Measurements from ENCODE around the gene OSTM1. TPM values are rescaled to one million over a fixed set of nuclear protein-coding genes. Genes with fewer than 3 reads are reported as not detected.
A peak's percentile ranks its signal among the peaks of the same experiment; 100 is the strongest.

OSTM1 gene, protein sequence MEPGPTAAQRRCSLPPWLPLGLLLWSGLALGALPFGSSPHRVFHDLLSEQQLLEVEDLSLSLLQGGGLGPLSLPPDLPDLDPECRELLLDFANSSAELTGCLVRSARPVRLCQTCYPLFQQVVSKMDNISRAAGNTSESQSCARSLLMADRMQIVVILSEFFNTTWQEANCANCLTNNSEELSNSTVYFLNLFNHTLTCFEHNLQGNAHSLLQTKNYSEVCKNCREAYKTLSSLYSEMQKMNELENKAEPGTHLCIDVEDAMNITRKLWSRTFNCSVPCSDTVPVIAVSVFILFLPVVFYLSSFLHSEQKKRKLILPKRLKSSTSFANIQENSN
- 10 to 100 TPM; 14.0 to 16.3 TPM for total RNA-seq

GRCh38 chr6:108074359-108075144, at the start of gene OSTM1:
Gene OSTM1 (minus strand): TSS chr6:108074741. CDS start chr6:108074651, 90 bp downstream.
- POLR2A ChIA-PET: no interaction called here
- CTCF ChIA-PET: no interaction called here
- peak within 1 kb of the TSS; percentile 65 for H3K27ac Mint-ChIP-seq
- intact Hi-C loops (cut with micrococcal nuclease): loop anchor here (1.0 to 5.0 kb wide), 5 partner anchors 40 to 1308 kb away; partner anchors contain the start of genes AFG1L, CD164, SEC63 and SNX3
- H3K36me3 Mint-ChIP-seq: no peaks in the 10 kb centered on the region
- no peaks in the 10 kb centered on the region for H3K9me3 Mint-ChIP-seq
- H3K27me3 Mint-ChIP-seq: no peaks in the 10 kb centered on the region
- peak within 1 kb of the TSS; percentile 80 for H3K4me3 Mint-ChIP-seq
- peaks cover 24% of the 10 kb centered on the region for H3K4me1 Mint-ChIP-seq (ENCODE audit: low read depth)
- peak; percentile 95 for DNase-seq

- no peaks in the 10 kb centered on the region for H3K9me3 Mint-ChIP-seq
- ChIA-PET POLR2A (no interaction called here), CTCF (interaction anchor here (0.8 to 1.3 kb wide), 3 partner anchors 10 to 44 kb away, joined by 3 read pairs; no protein-coding TSS in a partner anchor)
- peaks cover 9% of the 10 kb centered on the region for H3K4me1 Mint-ChIP-seq (ENCODE audit: low read depth)
- no peak overlapping the region for H3K27ac Mint-ChIP-seq
- intact Hi-C loops (cut with micrococcal nuclease): no loop called here
- no peak overlapping the region for H3K4me3 Mint-ChIP-seq
- no peaks in the 10 kb centered on the region for H3K36me3 Mint-ChIP-seq
- DNase-seq: no peak
- peaks cover 78% of the 10 kb centered on the region for H3K27me3 Mint-ChIP-seq
Measured at GRCh38 chr6:108123946-108124345, 49.4 kb upstream of the OSTM1 start.

- intact Hi-C loops (cut with micrococcal nuclease): no loop called here
- Mint-ChIP-seq H3K4me1 (ENCODE audit: low read depth) (peaks cover 13% of the 10 kb centered on the region), H3K27me3 (peaks cover 78% of the 10 kb centered on the region), H3K4me3 (no peak overlapping the region), H3K9me3 (no peaks in the 10 kb centered on the region), H3K36me3 (no peaks in the 10 kb centered on the region), H3K27ac (no peak overlapping the region)
- ChIA-PET POLR2A (no interaction called here), CTCF (interaction anchor here (0.8 to 1.3 kb wide), 3 partner anchors 9 to 44 kb away, joined by 3 read pairs; no protein-coding TSS in a partner anchor)
- DNase-seq: no peak
Measured at GRCh38 chr6:108123481-108123929, 49.0 kb upstream of the OSTM1 start.

- DNase-seq: no peak
- Mint-ChIP-seq H3K27me3 (peaks cover 81% of the 10 kb centered on the region), H3K36me3 (no peaks in the 10 kb centered on the region), H3K4me3 (no peak overlapping the region), H3K9me3 (no peaks in the 10 kb centered on the region), H3K4me1 (ENCODE audit: low read depth) (peaks cover 22% of the 10 kb centered on the region), H3K27ac (no peak overlapping the region)
- ChIA-PET POLR2A (interaction anchor here (0.6 kb wide), 1 partner anchor 677 kb away, joined by 3 read pairs; no protein-coding TSS in a partner anchor), CTCF (interaction anchor here (0.5 to 1.1 kb wide), 4 partner anchors 11 to 397 kb away, joined by 3 to 4 read pairs (median 3); no protein-coding TSS in a partner anchor)
- intact Hi-C loops (cut with micrococcal nuclease): no loop called here
Measured at GRCh38 chr6:108121612-108122011, 47.1 kb upstream of the OSTM1 start.

- ChIA-PET POLR2A (no interaction called here), CTCF (no interaction called here)
- H3K27ac Mint-ChIP-seq: no peak overlapping the region
- H3K4me1 Mint-ChIP-seq (ENCODE audit: low read depth): peaks cover 34% of the 10 kb centered on the region
- intact Hi-C loops (cut with micrococcal nuclease): no loop called here
- peaks cover 82% of the 10 kb centered on the region for H3K27me3 Mint-ChIP-seq
- H3K36me3 Mint-ChIP-seq: no peaks in the 10 kb centered on the region
- H3K4me3 Mint-ChIP-seq: no peak overlapping the region
- DNase-seq: no peak
- H3K9me3 Mint-ChIP-seq: no peaks in the 10 kb centered on the region
Measured at GRCh38 chr6:108120311-108120710, 45.8 kb upstream of the OSTM1 start.

- peaks cover 40% of the 10 kb centered on the region for H3K4me1 Mint-ChIP-seq (ENCODE audit: low read depth)
- intact Hi-C loops (cut with micrococcal nuclease): loop anchor here (2.0 to 5.0 kb wide), 3 partner anchors 13 to 143 kb away; partner anchors contain the start of gene SNX3
- H3K36me3 Mint-ChIP-seq: no peaks in the 10 kb centered on the region
- H3K4me3 Mint-ChIP-seq: no peak overlapping the region
- ChIA-PET CTCF (no interaction called here), POLR2A (no interaction called here)
- H3K9me3 Mint-ChIP-seq: no peaks in the 10 kb centered on the region
- no peak overlapping the region for H3K27ac Mint-ChIP-seq
- DNase-seq: no peak
- H3K27me3 Mint-ChIP-seq: peaks cover 83% of the 10 kb centered on the region
Measured at GRCh38 chr6:108119769-108120141, 45.2 kb upstream of the OSTM1 start.

GRCh38 chr6:108118810-108119768, 44.5 kb upstream of the OSTM1 start:
- Mint-ChIP-seq H3K9me3 (no peaks in the 10 kb centered on the region), H3K4me3 (peak overlapping the region; percentile 80), H3K4me1 (ENCODE audit: low read depth) (peaks cover 47% of the 10 kb centered on the region), H3K36me3 (no peaks in the 10 kb centered on the region), H3K27ac (no peak overlapping the region), H3K27me3 (peaks cover 83% of the 10 kb centered on the region)
- POLR2A ChIA-PET: no interaction called here
- no peak for DNase-seq
- intact Hi-C loops (cut with micrococcal nuclease): loop anchor here (2.0 to 5.0 kb wide), 3 partner anchors 14 to 143 kb away; partner anchors contain the start of gene SNX3
- CTCF ChIA-PET: interaction anchor here (0.6 kb wide), 1 partner anchor 326 kb away, joined by 3 read pairs; no protein-coding TSS in a partner anchor

DNA sequence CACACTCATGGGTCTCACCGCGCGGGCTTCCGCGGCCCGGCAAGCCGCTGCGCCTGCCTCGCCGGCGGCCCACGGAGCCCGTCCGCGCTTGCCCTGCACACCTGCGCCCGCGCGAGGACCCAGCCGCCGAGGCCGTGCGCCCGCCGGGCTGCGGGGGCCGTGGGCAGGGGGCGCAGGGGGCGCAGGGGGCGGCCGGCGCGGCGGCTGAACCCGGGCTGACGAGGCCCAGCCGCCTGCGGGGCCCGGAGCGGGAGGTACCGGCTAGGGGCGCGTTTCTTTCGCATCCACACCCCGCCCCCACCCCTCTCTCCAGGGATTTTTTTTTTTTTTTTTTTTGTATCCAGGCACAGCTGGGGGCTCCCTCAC, 43.8 kb upstream of the OSTM1 start:
- Mint-ChIP-seq H3K27ac (no peak overlapping the region), H3K9me3 (no peaks in the 10 kb centered on the region), H3K4me3 (peak overlapping the region; percentile 80), H3K36me3 (no peaks in the 10 kb centered on the region), H3K27me3 (peaks cover 85% of the 10 kb centered on the region), H3K4me1 (ENCODE audit: low read depth) (peaks cover 53% of the 10 kb centered on the region)
- intact Hi-C loops (cut with micrococcal nuclease): loop anchor here (2.0 to 5.0 kb wide), 3 partner anchors 14 to 144 kb away; partner anchors contain the start of gene SNX3
- no peak for DNase-seq
- CTCF ChIA-PET: no interaction called here
- POLR2A ChIA-PET: no interaction called here

- Mint-ChIP-seq H3K4me1 (ENCODE audit: low read depth) (peaks cover 53% of the 10 kb centered on the region), H3K36me3 (no peaks in the 10 kb centered on the region), H3K4me3 (peak overlapping the region; percentile 65), H3K9me3 (no peaks in the 10 kb centered on the region), H3K27ac (peak overlapping the region; percentile 4), H3K27me3 (peaks cover 85% of the 10 kb centered on the region)
- intact Hi-C loops (cut with micrococcal nuclease): loop anchor here (2.0 to 5.0 kb wide), 4 partner anchors 15 to 145 kb away; partner anchors contain the start of gene SNX3
- ChIA-PET CTCF (interaction anchor here (2.1 kb wide), 1 partner anchor 51 kb away, joined by 7 read pairs; no protein-coding TSS in a partner anchor), POLR2A (no interaction called here)
- DNase-seq: peak; percentile 35
Measured at GRCh38 chr6:108117427-108118358, 43.2 kb upstream of the OSTM1 start.

DNA sequence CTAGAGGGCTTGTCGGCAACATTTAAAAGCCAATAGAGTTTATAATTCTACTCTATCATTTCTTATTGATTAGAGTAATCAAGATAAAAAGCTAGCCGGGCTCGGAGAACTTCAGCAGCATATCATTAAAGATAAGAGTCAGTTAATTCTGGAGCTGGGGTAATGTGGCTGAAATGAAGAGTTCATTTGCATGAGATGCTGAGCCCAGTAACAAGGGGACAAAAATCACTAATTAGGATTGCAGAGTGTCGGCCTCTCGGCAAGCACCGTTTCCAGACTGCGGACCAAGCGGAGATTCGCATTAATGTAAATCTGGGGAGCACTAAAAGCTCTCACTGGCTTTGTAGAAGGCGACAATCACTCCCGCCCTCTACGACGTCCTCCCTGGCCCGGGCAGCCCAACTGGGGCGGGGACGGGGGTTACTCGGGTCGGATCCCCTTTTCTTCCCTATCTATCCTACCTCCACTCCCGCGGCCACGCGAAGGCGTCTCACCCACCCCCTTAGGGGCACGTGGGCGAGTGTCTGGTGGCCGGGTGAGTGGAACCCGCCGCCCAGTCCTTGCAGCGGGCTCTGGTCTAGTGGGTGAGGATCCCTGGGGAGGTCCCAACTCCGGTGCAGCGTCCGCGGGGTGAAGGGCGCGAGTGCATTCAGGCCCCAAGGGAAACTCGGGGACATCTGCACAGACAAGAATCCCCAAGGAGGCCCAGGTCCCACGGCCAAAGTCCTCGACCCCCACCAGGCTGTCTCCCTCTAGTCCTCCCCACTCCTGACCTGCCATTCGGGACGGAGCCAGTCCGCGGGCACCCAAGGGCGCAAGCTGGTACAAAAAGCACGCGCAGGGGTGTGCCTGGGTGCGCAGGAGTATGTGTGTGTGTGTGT, 42.2 kb upstream of the OSTM1 start:
- Mint-ChIP-seq H3K36me3 (no peaks in the 10 kb centered on the region), H3K9me3 (no peaks in the 10 kb centered on the region), H3K27me3 (peaks cover 87% of the 10 kb centered on the region), H3K4me3 (peak overlapping the region; percentile 65), H3K4me1 (ENCODE audit: low read depth) (peaks cover 53% of the 10 kb centered on the region), H3K27ac (no peak overlapping the region)
- no peak for DNase-seq
- intact Hi-C loops (cut with micrococcal nuclease): loop anchor here (2.0 to 5.0 kb wide), 2 partner anchors 40 to 146 kb away; partner anchors contain the start of gene SNX3
- CTCF ChIA-PET: interaction anchor here (2.1 kb wide), 1 partner anchor 52 kb away, joined by 7 read pairs; no protein-coding TSS in a partner anchor
- POLR2A ChIA-PET: no interaction called here
